Measurements from ENCODE around the gene DLG4. TPM values are rescaled to one million over a fixed set of nuclear protein-coding genes. Genes with fewer than 3 reads are reported as not detected.

The DLG4 gene
- polyA plus RNA-seq, 1 donor, result 16.7 TPM

- no peak for DNase-seq
- H3K36me3 ChIP-seq (ENCODE audit: control insufficient read depth, insufficient read depth, low read length), result peaks cover 61% of the 10 kb centered on the region
These were observed 9.9 kb upstream of the DLG4 start for GRCh38 chr17:7229504-7229903.

DNA sequence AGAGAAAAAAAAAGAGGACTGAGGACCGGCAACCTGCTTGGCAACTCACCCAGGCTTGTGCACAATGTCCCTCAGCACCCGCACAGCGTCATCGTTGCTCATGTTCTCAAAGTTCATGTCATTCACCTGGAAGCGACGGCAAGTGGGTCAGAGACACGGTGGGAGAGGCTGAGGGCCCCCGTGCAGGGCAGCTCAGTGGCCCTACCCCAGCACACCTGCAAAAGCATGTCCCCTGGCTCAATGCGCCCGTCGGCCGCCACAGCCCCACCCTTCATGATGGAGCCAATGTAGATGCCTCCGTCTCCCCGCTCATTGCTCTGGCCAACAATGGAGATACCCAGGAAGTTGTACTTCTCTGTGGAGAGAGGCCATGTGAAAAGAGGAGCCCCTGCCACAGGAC, 9.3 kb upstream of the DLG4 start:
- H3K36me3 ChIP-seq (ENCODE audit: control insufficient read depth, insufficient read depth, low read length), result peaks cover 67% of the 10 kb centered on the region
- WGBS (ENCODE audit: insufficient coverage, low lambda C conversion rate), result no CpG with 5 or more reads among the region's 14 CpGs
- H3K9me3 ChIP-seq (ENCODE audit: control insufficient read depth, low read depth, low read length), result peaks cover 2% of the 10 kb centered on the region
- H3K4me1 ChIP-seq (ENCODE audit: control insufficient read depth, insufficient read depth, low read length), result peaks cover 7% of the 10 kb centered on the region
- DNase-seq, result no peak
- no peak overlapping the region for H3K27ac ChIP-seq (ENCODE audit: low read length)
- H3K4me3 ChIP-seq (ENCODE audit: low read length), result no peak overlapping the region
- no peaks in the 10 kb centered on the region for H3K27me3 ChIP-seq (ENCODE audit: control insufficient read depth, insufficient read depth, low read length)

More at GRCh38 chr17:7229504-7229903, 9.9 kb upstream of the DLG4 start:
- no peak overlapping the region for H3K4me3 ChIP-seq (ENCODE audit: low read length)
- peaks cover 7% of the 10 kb centered on the region for H3K4me1 ChIP-seq (ENCODE audit: control insufficient read depth, insufficient read depth, low read length)
- H3K27ac ChIP-seq (ENCODE audit: low read length), result no peak overlapping the region
- WGBS (ENCODE audit: insufficient coverage, low lambda C conversion rate), result no CpG with 5 or more reads among the region's 19 CpGs
- H3K27me3 ChIP-seq (ENCODE audit: control insufficient read depth, insufficient read depth, low read length), result no peaks in the 10 kb centered on the region
- peaks cover 2% of the 10 kb centered on the region for H3K9me3 ChIP-seq (ENCODE audit: control insufficient read depth, low read depth, low read length)

DNA sequence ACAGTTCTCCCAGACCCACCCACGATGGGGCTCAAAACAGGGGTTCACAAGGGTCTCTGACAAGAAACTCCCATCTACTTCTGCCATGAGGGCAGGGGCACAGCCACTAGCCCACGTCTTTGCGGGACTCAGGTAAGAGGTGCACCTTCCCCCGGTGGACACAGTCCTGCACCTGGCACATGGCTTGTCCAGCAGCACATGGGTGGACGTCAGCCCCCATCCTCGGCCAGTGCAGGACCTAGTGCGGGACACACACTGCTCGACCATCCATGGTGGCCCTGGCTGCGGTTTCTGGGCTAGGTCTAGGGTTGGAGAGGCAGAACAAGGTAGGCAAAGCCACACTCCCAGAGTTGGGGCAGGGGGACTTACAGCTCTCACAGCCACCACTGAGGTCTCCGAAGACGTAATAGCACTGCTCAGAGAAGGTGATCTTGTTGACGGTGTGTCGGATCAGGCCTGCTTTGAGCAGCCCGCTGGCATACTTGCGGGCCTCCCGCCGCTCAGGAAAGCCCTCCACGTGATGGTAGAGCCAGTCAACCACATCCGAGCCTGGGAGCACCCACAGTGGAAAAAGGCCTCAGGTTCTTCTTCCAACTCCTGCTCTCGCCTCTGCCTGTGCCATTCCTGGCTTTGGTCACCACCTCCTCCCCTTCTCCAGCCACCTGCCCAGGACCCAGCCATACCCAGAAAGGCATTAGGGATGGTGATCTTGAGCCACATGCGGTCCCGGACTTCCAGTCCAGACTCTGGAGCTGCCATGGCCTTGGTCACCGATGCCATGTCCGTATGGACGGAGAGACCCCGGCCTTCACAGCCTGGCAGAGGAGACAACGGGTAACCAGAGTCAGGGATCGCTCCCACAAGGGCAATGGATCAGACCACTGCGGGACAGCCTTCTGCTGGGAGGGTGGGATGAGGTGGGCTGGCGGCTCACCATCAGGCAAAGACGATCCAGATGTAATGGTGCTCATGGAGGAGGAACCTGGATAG, 7.4 kb upstream of the DLG4 start:
- WGBS (ENCODE audit: insufficient coverage, low lambda C conversion rate), result no CpG with 5 or more reads among the region's 31 CpGs
- Histone ChIP-seq H3K27ac (ENCODE audit: low read length) (no peak overlapping the region), H3K9me3 (ENCODE audit: control insufficient read depth, low read depth, low read length) (peaks cover 2% of the 10 kb centered on the region), H3K4me3 (ENCODE audit: low read length) (no peak overlapping the region), H3K27me3 (ENCODE audit: control insufficient read depth, insufficient read depth, low read length) (no peaks in the 10 kb centered on the region), H3K36me3 (ENCODE audit: control insufficient read depth, insufficient read depth, low read length) (peaks cover 86% of the 10 kb centered on the region), H3K4me1 (ENCODE audit: control insufficient read depth, insufficient read depth, low read length) (peaks cover under 1% of the 10 kb centered on the region)
- DNase-seq, result no peak

GRCh38 chr17:7225711-7226331, 6.2 kb upstream of the DLG4 start:
- peaks cover 12% of the 10 kb centered on the region for H3K4me1 ChIP-seq (ENCODE audit: control insufficient read depth, insufficient read depth, low read length)
- H3K36me3 ChIP-seq (ENCODE audit: control insufficient read depth, insufficient read depth, low read length), result peaks cover 97% of the 10 kb centered on the region
- no peak overlapping the region for H3K27ac ChIP-seq (ENCODE audit: low read length)
- H3K27me3 ChIP-seq (ENCODE audit: control insufficient read depth, insufficient read depth, low read length), result no peaks in the 10 kb centered on the region
- WGBS (ENCODE audit: insufficient coverage, low lambda C conversion rate), result no CpG with 5 or more reads among the region's 21 CpGs
- no peak for DNase-seq
- peaks cover 2% of the 10 kb centered on the region for H3K9me3 ChIP-seq (ENCODE audit: control insufficient read depth, low read depth, low read length)
- no peak overlapping the region for H3K4me3 ChIP-seq (ENCODE audit: low read length)

DNA sequence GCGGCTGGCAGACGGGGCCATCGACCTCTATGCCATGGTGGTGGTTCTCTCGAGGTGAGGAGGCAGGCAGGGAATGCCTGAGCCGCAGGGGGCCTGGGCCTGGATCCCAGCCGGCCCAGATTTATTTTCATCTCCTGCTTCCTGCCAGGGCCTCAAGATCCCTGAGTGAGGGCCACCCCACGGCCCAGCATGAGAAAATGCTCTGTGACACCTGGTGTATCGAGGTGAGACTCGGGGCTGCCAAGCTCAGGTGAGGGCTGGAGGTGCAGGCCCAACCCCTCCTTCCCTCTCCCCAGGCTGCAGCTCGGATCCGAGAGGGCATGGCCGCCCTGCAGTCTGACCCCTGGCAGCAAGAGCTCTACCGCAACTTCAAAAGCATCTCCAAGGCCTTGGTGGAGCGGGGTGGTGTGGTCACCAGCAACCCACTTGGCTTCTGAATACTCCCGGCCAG, 5.0 kb upstream of the DLG4 start:
- H3K27ac ChIP-seq (ENCODE audit: low read length), result no peak overlapping the region
- DNase-seq, result no peak
- H3K4me3 ChIP-seq (ENCODE audit: low read length), result no peak overlapping the region
- H3K27me3 ChIP-seq (ENCODE audit: control insufficient read depth, insufficient read depth, low read length), result no peaks in the 10 kb centered on the region
- H3K36me3 ChIP-seq (ENCODE audit: control insufficient read depth, insufficient read depth, low read length), result peaks cover 87% of the 10 kb centered on the region
- no CpG with 5 or more reads among the region's 15 CpGs for WGBS (ENCODE audit: insufficient coverage, low lambda C conversion rate)
- H3K4me1 ChIP-seq (ENCODE audit: control insufficient read depth, insufficient read depth, low read length), result peaks cover 15% of the 10 kb centered on the region
- H3K9me3 ChIP-seq (ENCODE audit: control insufficient read depth, low read depth, low read length), result peaks cover 2% of the 10 kb centered on the region

GRCh38 chr17:7224110-7224509, 4.5 kb upstream of the DLG4 start:
- peaks cover 2% of the 10 kb centered on the region for H3K9me3 ChIP-seq (ENCODE audit: control insufficient read depth, low read depth, low read length)
- no peak for DNase-seq
- H3K27ac ChIP-seq (ENCODE audit: low read length), result no peak overlapping the region
- peaks cover 81% of the 10 kb centered on the region for H3K36me3 ChIP-seq (ENCODE audit: control insufficient read depth, insufficient read depth, low read length)
- H3K4me1 ChIP-seq (ENCODE audit: control insufficient read depth, insufficient read depth, low read length), result peaks cover 17% of the 10 kb centered on the region
- no peak overlapping the region for H3K4me3 ChIP-seq (ENCODE audit: low read length)
- WGBS (ENCODE audit: insufficient coverage, low lambda C conversion rate), result no CpG with 5 or more reads among the region's 10 CpGs
- H3K27me3 ChIP-seq (ENCODE audit: control insufficient read depth, insufficient read depth, low read length), result no peaks in the 10 kb centered on the region

- DNase-seq, result no peak
- no CpG with 5 or more reads among the region's 4 CpGs for WGBS (ENCODE audit: insufficient coverage, low lambda C conversion rate)
- no peak overlapping the region for H3K4me3 ChIP-seq (ENCODE audit: low read length)
- no peaks in the 10 kb centered on the region for H3K9me3 ChIP-seq (ENCODE audit: control insufficient read depth, low read depth, low read length)
- no peaks in the 10 kb centered on the region for H3K27me3 ChIP-seq (ENCODE audit: control insufficient read depth, insufficient read depth, low read length)
- peaks cover 20% of the 10 kb centered on the region for H3K4me1 ChIP-seq (ENCODE audit: control insufficient read depth, insufficient read depth, low read length)
- H3K36me3 ChIP-seq (ENCODE audit: control insufficient read depth, insufficient read depth, low read length), result peaks cover 74% of the 10 kb centered on the region
- no peak overlapping the region for H3K27ac ChIP-seq (ENCODE audit: low read length)
These were observed 3.7 kb upstream of the DLG4 start for GRCh38 chr17:7223375-7223774.

- Histone ChIP-seq H3K4me1 (ENCODE audit: control insufficient read depth, insufficient read depth, low read length) (peaks cover 25% of the 10 kb centered on the region), H3K27ac (ENCODE audit: low read length) (no peak overlapping the region), H3K27me3 (ENCODE audit: control insufficient read depth, insufficient read depth, low read length) (peaks cover 3% of the 10 kb centered on the region), H3K36me3 (ENCODE audit: control insufficient read depth, insufficient read depth, low read length) (peaks cover 69% of the 10 kb centered on the region), H3K9me3 (ENCODE audit: control insufficient read depth, low read depth, low read length) (no peaks in the 10 kb centered on the region), H3K4me3 (ENCODE audit: low read length) (no peak overlapping the region)
- DNase-seq, result no peak
- WGBS (ENCODE audit: insufficient coverage, low lambda C conversion rate), result no CpG with 5 or more reads among the region's 7 CpGs
These were observed 3.3 kb upstream of the DLG4 start for GRCh38 chr17:7222972-7223292.

DNA sequence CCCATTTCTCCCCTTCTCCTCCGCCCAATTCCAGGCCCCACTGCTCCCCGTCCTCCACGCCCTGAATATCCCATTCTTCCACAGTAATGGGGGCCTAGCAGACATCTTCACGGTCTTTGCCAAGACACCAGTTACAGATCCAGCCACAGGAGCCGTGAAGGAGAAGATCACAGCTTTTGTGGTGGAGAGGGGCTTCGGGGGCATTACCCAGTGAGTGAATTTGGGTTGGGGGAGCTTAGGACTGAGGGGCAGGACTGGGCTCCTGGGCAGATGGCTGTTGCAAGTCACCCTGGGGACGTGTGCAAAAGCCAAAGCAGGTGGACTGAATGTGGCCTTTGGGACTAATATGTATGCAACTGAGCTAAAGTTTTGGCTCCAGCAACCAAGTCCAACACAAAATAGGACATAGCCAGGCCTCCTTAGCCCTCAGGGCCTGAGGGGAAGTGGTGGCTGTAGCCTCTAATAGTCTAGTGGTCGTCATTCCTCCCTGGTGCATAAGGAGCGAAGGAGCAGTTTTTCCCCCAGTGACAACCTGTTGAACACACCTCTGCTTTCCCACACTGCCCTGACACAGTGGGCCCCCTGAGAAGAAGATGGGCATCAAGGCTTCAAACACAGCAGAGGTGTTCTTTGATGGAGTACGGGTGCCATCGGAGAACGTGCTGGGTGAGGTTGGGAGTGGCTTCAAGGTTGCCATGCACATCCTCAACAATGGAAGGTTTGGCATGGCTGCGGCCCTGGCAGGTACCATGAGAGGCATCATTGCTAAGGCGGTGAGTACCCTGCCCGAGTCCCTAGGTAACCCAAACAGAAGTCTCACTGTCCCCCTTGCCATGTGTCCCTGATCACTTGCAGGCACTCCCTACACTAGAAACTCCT, 2.7 kb upstream of the DLG4 start:
- Histone ChIP-seq H3K9me3 (ENCODE audit: control insufficient read depth, low read depth, low read length) (no peaks in the 10 kb centered on the region), H3K27me3 (ENCODE audit: control insufficient read depth, insufficient read depth, low read length) (peaks cover 7% of the 10 kb centered on the region), H3K4me1 (ENCODE audit: control insufficient read depth, insufficient read depth, low read length) (peaks cover 28% of the 10 kb centered on the region), H3K27ac (ENCODE audit: low read length) (no peak overlapping the region), H3K36me3 (ENCODE audit: control insufficient read depth, insufficient read depth, low read length) (peaks cover 63% of the 10 kb centered on the region), H3K4me3 (ENCODE audit: low read length) (no peak overlapping the region)
- no CpG with 5 or more reads among the region's 15 CpGs for WGBS (ENCODE audit: insufficient coverage, low lambda C conversion rate)
- DNase-seq, result no peak

All from large intestine (tissue), 3 donors.